PFSK-1 (cell line): ENCODE measurements around the gene DYRK1A.

Experiments used
- FOXP2 ChIP-seq: optimal IDR thresholded peaks from 2 replicates; pipeline ENCODE3; 2011; ENCODE audit warnings: borderline replicate concordance, control low read depth, inconsistent platforms; ENCODE audit not compliant: insufficient read depth; ENCODE audit errors: extremely low read length, extremely low read depth
- POLR2AphosphoS5 ChIP-seq: IDR thresholded peaks from 2 replicates; pipeline ENCODE4 v1.6.1; 2012; ENCODE audit warnings: low read depth, mild to moderate bottlenecking, control low read depth, low read length, moderate library complexity
- REST ChIP-seq, 2 experiments: IDR thresholded peaks; 2 replicates each; pipeline versions ENCODE4 v1.6.1 to v1.8.0; 2011 to 2012; ENCODE audit warnings: low read depth in 2 of 2, low read length in 2 of 2, control low read depth in 1 of 2, inconsistent platforms in 1 of 2, mild to moderate bottlenecking in 1 of 2, moderate library complexity in 1 of 2; ENCODE audit not compliant: insufficient read depth in 1 of 2

- TF ChIP-seq REST (IDR thresholded peaks at IDR 0.05; ENCODE audit: insufficient read depth in 1 of 2, low read depth in 2 of 2, low read length in 2 of 2) = no peak
- no peak for TF ChIP-seq FOXP2
- no peak for TF ChIP-seq POLR2AphosphoS5
These were observed 195.7 kb downstream of the DYRK1A start for GRCh38 chr21:37561941-37562919.
